Stimulated activated naive CD4-positive, alpha-beta T cell (primary cell): Measurements from ENCODE around the gene STK32B.

Experiments used
- DNase-seq, 6 experiments: peaks; one replicate each; lab custom pipeline; 2025; lab: John Stamatoyannopoulos, UW

STK32B gene

GRCh38 chr4:5471206-5471605 lies 419.9 kb downstream of the STK32B start:
- no peak for DNase-seq

GRCh38 chr4:5471691-5472090 lies 420.4 kb downstream of the STK32B start:
- DNase-seq: no peak

GRCh38 chr4:5472160-5472591 lies 420.9 kb downstream of the STK32B start:
- DNase-seq: no peak

GRCh38 chr4:5473125-5473524 lies 421.8 kb downstream of the STK32B start:
- no peak for DNase-seq

GRCh38 chr4:5474756-5475155 lies 423.5 kb downstream of the STK32B start:
- DNase-seq: no peak

GRCh38 chr4:5477613-5478012 lies 426.3 kb downstream of the STK32B start:
- no peak for DNase-seq

GRCh38 chr4:5478169-5478568 lies 426.9 kb downstream of the STK32B start:
- DNase-seq: no peak

GRCh38 chr4:5478697-5479096 lies 427.4 kb downstream of the STK32B start:
- DNase-seq: no peak

- no peak for DNase-seq
Observed at GRCh38 chr4:5479518-5480060, 428.3 kb downstream of the STK32B start.

GRCh38 chr4:5488413-5488812 lies 437.1 kb downstream of the STK32B start:
- no peak for DNase-seq

GRCh38 chr4:5489260-5489659 lies 438.0 kb downstream of the STK32B start:
- DNase-seq: no peak

GRCh38 chr4:5497489-5497888 lies 446.2 kb downstream of the STK32B start:
- DNase-seq: no peak

- DNase-seq: no peak
Observed at GRCh38 chr4:5500165-5500564, 448.9 kb downstream of the STK32B start.

GRCh38 chr4:5503336-5503936 lies 452.2 kb downstream of the STK32B start:
- DNase-seq: no peak

GRCh38 chr4:5504486-5504885 lies 453.2 kb downstream of the STK32B start:
- DNase-seq: no peak

GRCh38 chr4:5510504-5510903 lies 459.2 kb downstream of the STK32B start:
- DNase-seq: no peak

- DNase-seq: no peak
Observed at GRCh38 chr4:5511791-5512190, 460.5 kb downstream of the STK32B start.

GRCh38 chr4:5515646-5516045 lies 464.4 kb downstream of the STK32B start:
- no peak for DNase-seq

- no peak for DNase-seq
Observed at GRCh38 chr4:5517372-5517771, 466.1 kb downstream of the STK32B start.

- DNase-seq: no peak
Observed at GRCh38 chr4:5524446-5525299, 473.4 kb downstream of the STK32B start.

GRCh38 chr4:5526080-5526846 lies 475.0 kb downstream of the STK32B start:
- no peak for DNase-seq

GRCh38 chr4:5527211-5527610 lies 475.9 kb downstream of the STK32B start:
- no peak for DNase-seq

- DNase-seq: no peak
Observed at GRCh38 chr4:5528031-5528436, 476.8 kb downstream of the STK32B start.
